ENCODE results near the gene RIBC2.

GRCh38 chr22:45389546-45389945 lies 23.9 kb upstream of the RIBC2 start:
- TF ChIP-seq CTCF (IDR thresholded peaks at IDR 0.05), result no peak
- no peak for TF ChIP-seq POLR2A (IDR thresholded peaks at IDR 0.05)
